Lower leg skin (tissue), 3 donors: Measurements from ENCODE around the gene MTAP.

Experiments
- CTCF ChIP-seq, 3 donors: fragments of 450-650 bp; IDR thresholded peaks; one replicate each; pipeline ENCODE4 v1.5.1; 2016; ENCODE audit warnings: antibody characterized with exemption in 3 of 3, mild to moderate bottlenecking in 3 of 3, moderate library complexity in 2 of 3
- POLR2A ChIP-seq, 2 donors: fragments of 450-650 bp; IDR thresholded peaks; one replicate each; pipeline ENCODE4 v1.6.1; 2016 to 2017; ENCODE audit warnings: antibody characterized with exemption in 2 of 2, mild to moderate bottlenecking in 1 of 2, moderate library complexity in 1 of 2

GRCh38 chr9:21825637-21826036 is 23.2 kb downstream of the MTAP start:
- TF ChIP-seq CTCF (IDR thresholded peaks at IDR 0.05): no peak
- TF ChIP-seq POLR2A (IDR thresholded peaks at IDR 0.05): no peak
